HG02763 (cell line): ENCODE data around the gene RARS2.

Experiments used
- ATAC-seq: cut with Tn5 transposase; IDR thresholded peaks from one replicate; pipeline ENCODE4 v1.9.1; 2021; ENCODE audit warnings: mild to moderate bottlenecking, moderate library complexity; ENCODE audit not compliant: unreplicated experiment

The RARS2 gene

DNA sequence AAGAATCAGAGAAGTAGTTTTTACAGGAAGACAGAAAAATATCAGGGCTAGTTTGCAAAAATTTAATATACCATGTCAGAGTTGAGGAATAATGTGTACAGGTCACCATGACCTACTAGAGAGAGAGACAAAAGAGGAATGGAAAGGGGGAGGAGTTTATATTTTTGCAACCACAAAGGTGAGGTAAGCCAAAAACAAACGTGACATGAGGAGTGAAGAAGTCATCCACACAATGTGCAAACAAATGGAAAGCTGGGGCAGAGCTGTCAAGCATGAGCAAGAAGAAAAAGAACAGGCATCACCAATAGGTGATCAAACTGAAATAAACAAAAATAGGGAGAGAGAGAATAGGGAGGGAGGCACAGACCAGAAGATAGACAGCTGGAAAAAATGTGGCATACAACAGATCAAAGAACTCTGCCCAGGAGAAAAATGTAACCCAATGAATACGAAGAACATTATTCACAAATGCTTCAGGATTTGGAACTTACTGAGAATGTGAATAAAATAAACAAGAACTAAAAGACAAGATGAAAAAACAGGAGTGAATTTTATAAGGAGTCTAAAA lies 15.5 kb downstream of the RARS2 start:
- ATAC-seq: no peak

DNA sequence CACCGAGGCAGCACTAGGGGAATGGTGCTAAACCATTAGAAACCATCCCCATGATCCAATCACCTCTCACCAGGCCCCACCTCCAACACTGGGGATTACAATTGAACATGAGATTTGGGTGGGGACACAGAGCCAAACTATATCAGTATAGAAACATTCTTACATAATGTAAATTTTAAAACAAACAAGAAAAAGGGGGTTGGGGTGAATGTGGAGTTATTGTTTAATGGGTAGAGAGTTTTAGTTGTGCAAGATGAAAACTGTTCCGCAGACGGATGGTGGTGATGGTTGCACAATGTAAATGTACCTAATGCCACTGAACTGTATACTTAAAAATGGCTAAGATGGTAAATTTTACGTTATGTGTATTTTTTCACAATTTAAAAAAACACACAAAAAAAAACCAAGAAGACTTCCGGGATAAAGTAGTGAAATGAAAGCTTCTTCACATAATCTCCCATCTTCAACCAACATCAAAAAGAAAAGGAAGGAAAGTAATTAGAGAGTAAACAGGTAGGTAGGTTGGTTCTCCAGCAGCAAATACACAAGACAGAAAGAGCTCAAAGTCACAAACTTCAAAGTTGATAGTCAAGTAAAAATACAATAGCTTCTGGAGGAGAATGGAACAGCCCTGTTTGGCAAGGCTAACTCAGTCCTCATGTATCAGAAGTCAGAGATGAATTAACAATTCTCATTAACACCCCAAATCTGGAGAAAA lies 16.3 kb downstream of the RARS2 start:
- no peak for ATAC-seq

DNA sequence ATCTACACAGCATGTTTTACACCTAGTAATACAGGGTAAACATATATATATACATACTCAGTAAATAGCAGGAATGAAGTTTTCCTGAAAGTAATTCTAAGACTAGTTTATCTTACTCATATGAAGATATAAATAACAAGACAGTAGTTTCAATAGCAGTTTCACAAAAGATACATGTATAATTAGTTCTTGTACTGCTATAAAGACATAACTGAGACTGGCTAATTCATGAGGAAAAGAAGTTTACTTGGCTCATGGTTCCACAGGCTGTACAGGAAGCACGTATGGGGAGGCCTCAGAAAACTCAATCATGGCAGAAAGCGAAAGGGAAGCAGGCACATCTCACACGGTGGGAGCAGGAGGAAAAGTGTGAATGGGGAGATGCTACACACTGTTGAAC lies 16.9 kb downstream of the RARS2 start:
- ATAC-seq: no peak

DNA sequence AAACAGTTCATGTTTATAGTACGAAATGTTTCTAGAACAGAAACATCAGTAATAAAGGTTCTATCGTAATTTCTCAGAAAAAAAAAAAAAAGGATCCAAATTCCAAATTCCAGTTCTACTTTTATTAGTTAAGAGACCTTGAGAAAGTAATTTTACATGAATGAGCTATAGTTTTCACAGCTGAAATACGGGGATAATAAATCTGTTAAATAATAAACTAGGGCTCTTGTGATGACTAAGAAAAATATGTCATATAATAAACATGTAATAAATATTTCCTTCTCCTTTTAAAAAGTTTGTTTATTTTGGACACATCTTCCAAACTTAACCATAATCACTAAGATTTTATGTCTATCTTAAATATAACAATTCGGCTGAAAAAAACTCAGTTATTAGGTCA lies 17.8 kb downstream of the RARS2 start:
- ATAC-seq: no peak

DNA sequence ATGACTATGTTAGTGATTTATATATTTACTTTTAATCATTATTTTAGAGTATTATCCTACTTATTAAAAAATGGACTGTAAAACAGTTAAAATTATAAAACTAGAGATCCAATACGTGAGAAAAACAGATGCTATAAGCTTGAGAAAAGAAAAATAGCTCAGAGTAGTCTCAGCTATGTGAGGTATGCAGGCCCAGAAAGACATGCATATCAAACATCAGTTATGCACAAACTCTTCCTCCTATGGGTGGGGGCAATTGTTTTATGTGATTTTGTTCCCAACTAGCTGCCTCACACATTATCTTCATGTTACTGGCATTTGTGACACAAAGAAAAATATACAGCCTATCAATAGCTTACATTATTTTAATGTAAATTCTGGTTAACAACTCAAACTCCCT lies 28.8 kb downstream of the RARS2 start:
- ATAC-seq: no peak

DNA sequence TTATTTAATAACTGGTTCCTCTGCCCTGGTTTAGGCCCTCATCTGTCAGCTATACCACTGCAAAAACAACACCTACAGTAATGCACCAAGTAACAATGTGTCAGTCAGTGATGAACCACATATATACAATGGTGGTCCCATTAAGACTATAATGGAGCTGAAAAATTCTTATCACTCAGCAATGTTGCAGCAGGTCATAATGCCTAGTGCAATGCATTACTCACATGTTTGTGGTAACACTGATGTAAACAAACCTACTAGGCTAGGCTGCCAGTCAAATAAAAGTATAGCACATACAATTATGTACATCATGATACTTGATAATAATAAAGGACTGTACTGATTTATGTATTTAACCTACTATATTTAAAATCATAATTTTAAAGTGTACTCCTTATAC lies 31.3 kb downstream of the RARS2 start:
- no peak for ATAC-seq

DNA sequence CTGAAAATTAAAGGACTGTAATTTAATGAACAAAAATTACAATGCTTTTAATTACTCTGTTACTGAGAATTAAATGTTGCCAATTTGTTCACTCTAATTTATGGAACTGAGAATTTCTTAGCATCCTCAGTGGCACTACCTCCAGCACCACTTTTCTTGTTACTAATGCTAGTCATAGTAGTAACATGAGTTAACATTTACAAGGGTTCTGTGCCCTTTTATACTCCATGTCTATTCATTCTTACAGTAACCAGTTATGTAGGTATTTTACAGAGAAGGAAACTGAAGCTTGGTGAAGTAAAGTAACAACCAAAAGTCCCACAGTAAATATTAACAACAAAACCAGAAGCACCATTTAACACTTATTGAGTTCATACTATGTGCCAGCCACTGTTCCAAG lies 34.3 kb downstream of the RARS2 start:
- ATAC-seq: no peak

DNA sequence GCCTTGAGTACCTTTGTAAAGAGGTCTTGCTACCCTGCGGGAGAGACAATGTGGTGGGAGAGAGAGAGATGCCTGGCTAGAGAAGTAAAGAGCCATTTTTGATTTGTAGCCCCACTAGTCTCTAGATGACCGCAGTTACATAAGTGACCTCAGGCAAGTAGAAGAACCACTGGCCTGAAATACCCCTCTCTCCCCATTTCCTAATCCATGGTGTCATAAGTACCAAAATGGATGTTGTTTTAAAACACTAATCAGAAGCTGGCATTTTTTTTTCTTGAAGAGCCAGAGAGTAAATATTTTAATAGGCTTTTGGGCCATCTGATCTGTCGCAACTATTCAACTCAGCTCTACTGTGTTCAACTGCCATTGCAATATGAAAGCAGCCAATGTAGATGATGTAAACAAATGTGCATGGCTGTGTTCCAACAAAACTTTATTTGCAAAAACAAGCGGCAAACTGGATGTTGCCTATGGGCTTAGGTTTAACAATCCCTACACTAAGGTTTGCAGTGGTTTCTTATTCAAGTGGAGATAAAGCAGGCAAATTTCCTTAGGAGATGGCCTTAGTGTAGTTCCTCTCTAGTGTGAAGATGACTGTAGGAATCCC lies 36.5 kb downstream of the RARS2 start:
- ATAC-seq: no peak

DNA sequence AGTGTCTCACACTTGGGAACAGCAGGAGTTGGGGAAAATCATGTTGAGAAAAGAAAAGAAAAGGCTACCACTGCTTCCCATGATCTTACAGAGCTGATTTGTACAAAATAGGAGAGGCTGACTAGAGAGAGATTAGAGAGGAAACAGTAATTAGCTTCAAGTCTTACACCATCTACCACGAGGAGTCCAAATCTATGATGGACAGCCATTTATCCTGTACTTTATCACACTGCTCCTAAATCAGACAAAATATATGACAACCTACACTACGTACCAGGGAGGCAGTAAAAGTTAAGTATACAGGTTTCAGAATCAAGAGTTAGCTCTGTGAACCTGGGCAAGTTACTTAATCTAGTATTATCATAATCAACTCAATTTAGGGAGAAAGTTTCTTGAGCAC lies 38.0 kb downstream of the RARS2 start:
- ATAC-seq: no peak

DNA sequence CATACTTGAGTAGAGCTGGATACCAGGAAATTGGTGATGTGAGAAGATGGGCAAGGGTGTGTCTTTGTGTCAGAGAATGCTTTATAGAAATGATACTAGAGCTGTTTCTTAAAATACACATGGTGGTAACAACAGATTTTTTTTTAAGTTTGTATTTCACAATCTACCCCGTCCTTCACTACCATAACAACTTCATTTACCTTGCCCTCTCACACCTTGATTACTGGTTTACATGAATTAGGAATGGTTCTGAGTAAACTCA lies 45.4 kb downstream of the RARS2 start:
- ATAC-seq: no peak

DNA sequence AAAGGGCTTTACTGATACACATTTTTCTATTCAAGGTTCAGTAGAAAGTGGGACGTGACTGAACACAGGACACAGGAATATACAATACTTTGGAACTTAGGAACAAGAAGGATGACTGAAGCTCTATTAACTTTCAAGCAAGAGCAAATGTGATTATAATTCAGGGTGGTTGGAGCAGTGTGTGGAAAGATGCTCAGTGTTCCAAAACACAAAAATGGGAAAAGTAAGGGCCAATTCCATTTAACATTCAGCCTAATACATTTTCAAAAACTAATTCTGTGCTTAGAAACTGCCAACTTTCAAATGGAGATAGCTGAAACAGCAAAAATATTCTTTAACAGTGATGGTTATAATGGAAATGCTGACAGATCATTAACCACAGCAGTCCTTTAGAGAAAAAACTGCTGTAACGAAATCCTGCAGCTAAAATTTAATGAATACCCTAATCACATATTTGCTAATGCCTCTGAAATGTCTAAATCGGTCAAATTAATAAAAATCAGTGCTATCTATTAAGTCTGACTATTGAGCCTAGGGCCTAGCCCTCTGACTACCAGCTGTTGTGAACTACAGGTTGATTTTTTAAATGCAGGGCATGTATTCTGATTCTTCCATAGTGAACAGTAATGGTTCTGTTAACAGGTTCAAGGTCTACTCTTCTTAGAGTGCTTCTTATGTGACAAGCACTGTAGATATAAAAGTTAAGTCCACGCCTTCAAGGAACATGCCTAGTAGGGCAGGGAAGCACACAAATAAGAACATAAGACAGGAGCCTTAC lies 45.9 kb downstream of the RARS2 start:
- ATAC-seq: no peak

DNA sequence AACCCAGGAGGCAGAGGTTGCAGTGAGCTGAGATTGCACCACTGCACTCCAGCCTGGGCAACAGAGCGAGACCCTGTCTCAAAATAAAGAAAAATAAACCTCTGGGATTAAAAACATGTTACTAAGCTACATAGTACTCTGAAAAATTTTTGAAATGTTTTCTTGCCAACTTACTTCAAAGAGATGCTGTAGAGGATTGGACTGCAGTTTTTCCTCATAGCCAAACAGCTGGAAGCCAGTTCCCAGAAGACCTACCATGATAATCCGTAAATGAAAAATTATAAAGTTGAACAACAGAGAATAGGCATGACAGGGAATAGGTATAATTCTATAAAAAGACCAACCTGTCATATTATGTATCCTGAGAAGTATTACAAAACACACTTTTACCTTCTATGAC lies 48.0 kb downstream of the RARS2 start:
- ATAC-seq: no peak

DNA sequence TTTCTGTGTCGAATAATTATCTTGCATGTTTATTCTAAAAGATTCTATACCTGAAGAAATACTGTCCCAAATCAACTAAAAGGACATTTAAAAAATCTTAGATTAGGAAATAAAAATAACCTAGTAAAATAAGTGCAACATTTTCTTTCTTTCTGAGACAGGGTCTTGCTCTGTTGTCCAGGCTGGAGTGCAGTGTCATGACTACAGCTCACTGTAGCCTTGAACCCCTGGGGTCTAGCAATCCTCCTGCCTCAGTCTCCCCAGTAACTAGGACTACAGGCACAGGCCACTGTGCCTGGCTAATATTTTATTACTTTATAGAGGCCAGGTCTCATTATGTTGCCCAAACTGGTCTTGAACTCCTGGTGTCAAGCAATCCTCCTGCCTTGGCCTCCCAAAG lies 48.7 kb downstream of the RARS2 start:
- no peak for ATAC-seq

DNA sequence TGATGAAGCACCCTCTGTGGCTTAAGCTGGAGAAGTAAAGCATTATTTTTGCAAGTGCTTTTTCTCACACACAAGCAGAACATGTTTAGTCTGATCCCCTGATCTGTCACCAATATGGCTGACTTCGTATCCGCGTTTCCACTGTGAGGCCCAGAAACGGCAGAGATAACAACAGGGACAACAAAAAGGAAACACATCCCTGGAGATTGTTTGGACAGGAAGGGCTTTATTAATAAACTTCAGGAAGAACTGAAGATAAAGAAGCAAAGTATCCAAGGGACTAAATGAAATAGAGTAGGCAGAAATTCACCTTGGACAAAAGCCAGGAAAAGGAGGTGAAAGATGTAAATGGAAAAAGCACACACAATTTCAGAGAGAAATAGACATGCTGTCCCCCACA lies 49.2 kb downstream of the RARS2 start:
- no peak for ATAC-seq

DNA sequence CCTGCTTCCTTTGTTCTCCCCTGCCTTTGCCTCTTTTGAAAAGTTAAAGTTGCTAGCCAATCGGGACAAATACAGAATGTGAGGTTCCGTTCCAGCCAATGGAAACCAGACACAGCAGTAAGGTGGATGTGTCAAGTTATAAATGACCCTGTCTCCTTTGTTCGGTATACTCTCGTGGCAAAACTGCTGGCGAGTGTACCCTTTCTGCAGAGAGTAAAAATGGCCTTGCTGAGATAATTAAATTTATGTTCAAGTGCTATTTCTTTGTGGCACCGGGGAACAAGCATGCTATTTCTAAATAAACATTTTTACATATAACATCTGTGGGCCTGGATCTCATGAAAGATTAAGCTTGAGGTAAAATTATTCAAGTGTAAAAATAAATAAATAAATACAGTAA lies 50.2 kb downstream of the RARS2 start:
- ATAC-seq: no peak

DNA sequence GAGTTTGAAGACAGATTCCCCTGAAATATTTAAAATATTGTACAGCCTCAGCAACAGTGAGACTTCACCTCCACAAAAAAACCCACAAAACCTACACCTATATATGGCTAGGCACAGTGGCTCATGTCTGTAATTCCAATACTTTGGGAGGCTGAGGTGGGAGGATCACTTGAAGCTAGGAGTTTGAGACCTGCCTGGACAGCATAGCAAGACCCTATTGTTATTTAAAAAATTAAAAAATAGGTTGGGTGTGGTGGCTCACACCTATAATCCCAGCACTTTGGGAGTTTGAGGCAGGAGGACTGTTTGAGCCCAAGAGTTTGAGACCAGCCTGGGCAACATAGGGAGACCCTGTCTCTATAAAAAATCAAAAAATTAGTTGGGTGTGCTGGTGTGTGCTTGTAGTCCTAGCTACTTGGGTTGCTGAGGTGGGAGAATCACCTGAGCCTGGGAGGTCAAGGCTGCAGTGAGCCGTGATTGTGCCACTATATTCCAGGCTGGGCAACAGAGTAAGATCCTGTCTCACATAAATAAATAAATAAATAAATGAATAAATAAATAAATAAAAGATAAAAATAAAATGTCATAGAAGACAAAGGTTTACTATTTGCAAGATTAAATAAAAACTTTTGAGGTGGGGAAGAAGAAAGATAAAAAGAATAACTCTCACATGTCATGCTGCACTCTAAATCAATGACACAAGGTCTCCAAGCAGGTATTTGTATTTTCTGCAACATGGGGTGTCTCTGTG lies 51.1 kb downstream of the RARS2 start:
- ATAC-seq: no peak

DNA sequence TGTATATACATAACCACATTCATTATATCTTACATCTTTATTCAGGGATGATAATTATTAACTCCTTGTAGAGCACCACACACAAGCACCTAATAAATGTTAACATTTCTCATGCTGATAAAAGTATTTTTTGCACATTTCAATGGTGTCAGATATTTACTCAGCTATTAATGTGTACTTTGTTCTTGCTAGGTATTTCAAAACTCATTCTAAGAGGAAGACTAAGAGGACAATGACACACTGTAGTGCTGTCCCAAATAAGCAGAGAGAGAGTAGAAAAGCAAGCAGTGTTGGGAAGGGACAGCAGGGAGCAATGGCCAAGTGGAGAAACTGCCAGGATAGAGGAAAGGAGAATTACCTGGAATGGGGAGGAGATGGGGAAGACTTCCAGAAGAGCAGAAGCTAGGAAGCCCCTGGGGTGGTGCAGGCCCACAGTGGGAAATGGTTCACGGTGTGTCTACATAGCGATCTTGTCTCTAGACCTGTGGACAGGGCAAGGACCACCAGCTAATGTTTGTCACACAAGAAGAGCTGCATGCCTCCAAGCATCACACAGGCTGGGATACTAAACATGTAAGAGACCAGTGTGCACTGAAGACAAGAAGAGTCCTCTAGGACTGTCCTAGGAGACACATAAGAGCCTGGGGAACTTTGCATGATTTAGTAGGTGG lies 55.3 kb downstream of the RARS2 start:
- ATAC-seq: no peak

DNA sequence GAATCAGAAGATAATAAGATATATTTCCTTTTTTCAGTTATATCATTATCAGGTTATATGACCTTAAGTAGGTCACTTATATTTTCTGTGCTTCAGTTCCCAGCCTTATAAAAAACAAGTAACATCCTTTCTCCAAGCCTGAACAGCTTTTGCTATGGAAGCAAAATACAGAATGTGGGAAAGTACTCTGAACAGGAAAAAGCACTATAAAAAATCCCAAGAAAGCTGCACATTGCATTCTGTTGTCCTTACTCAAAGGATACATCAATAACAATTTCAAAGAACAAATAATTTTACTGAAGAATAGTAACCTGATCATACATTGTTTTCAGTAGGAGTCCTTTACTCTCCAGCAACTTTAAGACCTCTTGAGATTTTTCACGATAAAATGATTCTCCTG lies 60.6 kb downstream of the RARS2 start:
- no peak for ATAC-seq

DNA sequence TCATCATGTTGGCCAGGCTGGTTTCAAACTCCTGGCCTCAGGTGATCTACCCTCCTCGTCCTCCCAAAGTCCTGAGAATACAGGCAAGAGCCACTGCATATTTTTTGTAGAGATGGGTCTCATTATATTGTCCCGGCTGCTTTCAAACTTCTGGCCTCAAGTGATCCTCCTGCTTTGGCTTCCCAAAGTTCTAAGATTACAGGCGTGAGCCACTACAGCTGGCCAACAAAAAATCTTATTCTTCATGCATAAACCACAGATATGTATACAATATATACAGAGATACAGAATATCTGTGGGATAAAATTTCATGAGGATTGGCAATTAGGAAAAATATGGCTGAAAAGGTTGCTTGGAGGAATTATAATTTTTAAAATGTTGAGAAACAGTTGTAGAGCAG lies 67.1 kb downstream of the RARS2 start:
- no peak for ATAC-seq

DNA sequence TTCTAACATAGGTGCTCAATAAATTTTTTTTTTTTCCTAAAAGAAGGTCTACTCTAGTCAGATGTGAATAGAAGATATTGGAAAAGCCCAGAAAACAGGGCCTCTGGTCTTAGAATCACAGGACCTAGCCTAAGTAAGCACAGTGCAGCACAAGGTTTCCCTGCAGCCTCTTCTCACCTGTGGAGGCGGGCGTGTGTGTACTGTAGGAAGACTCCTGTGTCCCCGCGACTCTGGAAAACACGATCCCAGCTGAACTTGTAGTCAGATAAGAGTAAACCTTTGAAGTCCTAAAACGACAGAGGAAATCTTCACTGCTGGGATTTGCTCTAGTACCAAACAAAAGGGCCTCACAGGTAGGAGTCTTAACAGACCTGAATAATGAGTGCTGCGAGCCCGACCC lies 71.3 kb downstream of the RARS2 start:
- ATAC-seq: no peak

DNA sequence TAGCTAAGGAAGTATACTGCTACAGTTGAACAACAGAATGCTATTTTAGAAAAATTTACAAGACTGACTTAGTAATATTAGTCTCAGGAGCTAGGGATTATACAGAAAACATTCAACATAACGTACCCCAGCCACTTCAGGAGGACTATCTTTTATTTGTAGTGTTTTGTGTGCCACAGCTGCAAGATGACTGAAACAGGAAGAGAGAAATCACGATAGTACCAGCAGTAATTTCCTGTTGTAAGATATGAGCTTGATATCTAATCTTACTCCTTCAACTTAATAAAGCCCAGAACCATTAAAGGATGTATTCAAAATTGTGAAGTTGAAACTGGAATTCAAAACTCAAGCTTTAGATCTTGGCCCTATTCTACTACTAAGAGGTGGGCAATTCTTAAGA lies 75.0 kb downstream of the RARS2 start:
- ATAC-seq: no peak
